DND-41 (cell line): ENCODE measurements around the gene CCDC63.

ENCODE experiments used
- EZH2 ChIP-seq: IDR thresholded peaks from 3 replicates; pipeline ENCODE4 v1.6.1; 2012; ENCODE audit warnings: borderline replicate concordance, low read depth, mild to moderate bottlenecking, moderate library complexity, low read length, inconsistent platforms; ENCODE audit not compliant: severe bottlenecking
- TF ChIP-seq, protein P1 (sequence below): IDR thresholded peaks from 2 replicates; pipeline ENCODE4 v1.5.1; 2012; ENCODE audit warnings: borderline replicate concordance, low read length, moderate library complexity, mild to moderate bottlenecking; ENCODE audit not compliant: poor library complexity, severe bottlenecking; ENCODE audit errors: extremely low read depth

DNA sequence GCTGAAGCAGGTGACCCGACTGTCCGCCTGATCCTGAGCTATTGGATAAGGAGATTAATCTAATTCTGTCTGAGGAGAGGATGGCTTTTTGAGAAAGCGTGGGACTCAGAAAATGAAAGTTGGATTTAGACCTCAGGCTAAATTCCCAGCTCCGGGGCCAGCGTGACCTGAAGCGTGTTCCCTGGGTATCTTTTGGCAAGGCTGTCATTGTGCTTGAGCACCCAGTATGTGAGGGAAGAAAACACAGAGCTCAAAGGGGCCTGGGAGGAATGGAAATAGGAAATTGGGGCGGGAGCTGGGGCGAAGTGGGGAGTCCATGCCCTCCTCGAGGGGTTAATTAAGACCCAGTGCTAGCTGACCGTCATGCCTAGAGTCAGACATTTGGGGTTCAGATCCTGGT lies 17.5 kb upstream of the CCDC63 start:
- TF ChIP-seq, protein P1, sequence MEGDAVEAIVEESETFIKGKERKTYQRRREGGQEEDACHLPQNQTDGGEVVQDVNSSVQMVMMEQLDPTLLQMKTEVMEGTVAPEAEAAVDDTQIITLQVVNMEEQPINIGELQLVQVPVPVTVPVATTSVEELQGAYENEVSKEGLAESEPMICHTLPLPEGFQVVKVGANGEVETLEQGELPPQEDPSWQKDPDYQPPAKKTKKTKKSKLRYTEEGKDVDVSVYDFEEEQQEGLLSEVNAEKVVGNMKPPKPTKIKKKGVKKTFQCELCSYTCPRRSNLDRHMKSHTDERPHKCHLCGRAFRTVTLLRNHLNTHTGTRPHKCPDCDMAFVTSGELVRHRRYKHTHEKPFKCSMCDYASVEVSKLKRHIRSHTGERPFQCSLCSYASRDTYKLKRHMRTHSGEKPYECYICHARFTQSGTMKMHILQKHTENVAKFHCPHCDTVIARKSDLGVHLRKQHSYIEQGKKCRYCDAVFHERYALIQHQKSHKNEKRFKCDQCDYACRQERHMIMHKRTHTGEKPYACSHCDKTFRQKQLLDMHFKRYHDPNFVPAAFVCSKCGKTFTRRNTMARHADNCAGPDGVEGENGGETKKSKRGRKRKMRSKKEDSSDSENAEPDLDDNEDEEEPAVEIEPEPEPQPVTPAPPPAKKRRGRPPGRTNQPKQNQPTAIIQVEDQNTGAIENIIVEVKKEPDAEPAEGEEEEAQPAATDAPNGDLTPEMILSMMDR, result no peak
- TF ChIP-seq EZH2, result no peak
